KMS-11 (cell line): ENCODE results near the gene ZBTB20.

Experiments used
- H2AFZ ChIP-seq: fragments of 200-600 bp; sonication (generic); 2 replicates; pipeline ENCODE4 v1.6.1; 2016; ENCODE audit warnings: antibody characterized with exemption, mixed run types, low read depth
- H3K27ac ChIP-seq: fragments of 200-600 bp; sonication (generic); 2 replicates; pipeline ENCODE4 v1.6.1; 2016; ENCODE audit warnings: mild to moderate bottlenecking, mixed run types
- H3K27me3 ChIP-seq: fragments of 200-600 bp; sonication (generic); 2 replicates; pipeline ENCODE4 v1.6.1; 2017; ENCODE audit warnings: mild to moderate bottlenecking, low read depth, mixed run types, moderate library complexity; ENCODE audit not compliant: insufficient read depth
- H3K36me3 ChIP-seq: fragments of 200-600 bp; sonication (generic); 2 replicates; pipeline ENCODE4 v1.6.1; 2017; ENCODE audit warnings: mild to moderate bottlenecking, mixed run types; ENCODE audit not compliant: insufficient read depth
- H3K4me1 ChIP-seq: fragments of 200-600 bp; sonication (generic); 2 replicates; pipeline ENCODE4 v1.6.1; 2016; ENCODE audit warnings: mild to moderate bottlenecking, low read depth, mixed run types; ENCODE audit not compliant: poor library complexity, severe bottlenecking
- H3K4me2 ChIP-seq: fragments of 200-600 bp; sonication (generic); 2 replicates; pipeline ENCODE4 v1.7.0; 2016; ENCODE audit warnings: mild to moderate bottlenecking, mixed run types
- H3K4me3 ChIP-seq: fragments of 200-600 bp; sonication (generic); IDR thresholded peaks from 2 replicates; pipeline ENCODE4 v1.6.1; 2017; ENCODE audit warnings: low read depth, low read length, mixed read lengths; ENCODE audit not compliant: insufficient read depth
- H3K79me2 ChIP-seq: fragments of 200-600 bp; sonication (generic); 2 replicates; pipeline ENCODE4 v1.6.1; 2016; ENCODE audit warnings: low read depth, mixed run types; ENCODE audit not compliant: insufficient read depth
- H3K9ac ChIP-seq: fragments of 200-600 bp; sonication (generic); 2 replicates; pipeline ENCODE4 v1.6.1; 2016; ENCODE audit warnings: mild to moderate bottlenecking, mixed run types
- H4K20me1 ChIP-seq: fragments of 200-600 bp; sonication (generic); 2 replicates; pipeline ENCODE4 v1.6.1; 2016; ENCODE audit warnings: mild to moderate bottlenecking, mixed run types; ENCODE audit not compliant: insufficient read depth
- CTCF ChIP-seq: fragments of 200-600 bp; sonication (generic); conservative IDR thresholded peaks from 2 replicates; pipeline ENCODE4 v1.6.1; 2017; ENCODE audit warnings: low read depth, mild to moderate bottlenecking, antibody characterized with exemption, low read length, moderate library complexity, mixed read lengths

Gene ZBTB20

GRCh38 chr3:115038817-115039216 lies 108.3 kb downstream of the ZBTB20 start:
- no peak overlapping the region for H3K4me2 ChIP-seq
- no peak for TF ChIP-seq CTCF
- H3K9ac ChIP-seq = no peak overlapping the region

GRCh38 chr3:115022835-115023398 lies 124.2 kb downstream of the ZBTB20 start:
- Histone ChIP-seq H3K9ac (no peak overlapping the region), H3K27ac (no peak overlapping the region), H3K4me3 (no peak overlapping the region), H2AFZ (no peak overlapping the region), H3K4me1 (no peaks in the 10 kb centered on the region), H3K4me2 (no peak overlapping the region), H3K27me3 (no peaks in the 10 kb centered on the region), H3K79me2 (no peaks in the 10 kb centered on the region), H3K36me3 (no peaks in the 10 kb centered on the region), H4K20me1 (no peaks in the 10 kb centered on the region)
- no peak for TF ChIP-seq CTCF

More at GRCh38 chr3:115038817-115039216, 108.3 kb downstream of the ZBTB20 start:
- H3K27ac ChIP-seq = no peak overlapping the region
- H4K20me1 ChIP-seq = no peaks in the 10 kb centered on the region
- H3K79me2 ChIP-seq = no peaks in the 10 kb centered on the region
- H3K4me1 ChIP-seq = no peaks in the 10 kb centered on the region
- no peak overlapping the region for H3K4me3 ChIP-seq
- no peak overlapping the region for H2AFZ ChIP-seq
- no peaks in the 10 kb centered on the region for H3K36me3 ChIP-seq
- no peaks in the 10 kb centered on the region for H3K27me3 ChIP-seq

- Histone ChIP-seq H3K4me2 (no peak overlapping the region), H3K36me3 (no peaks in the 10 kb centered on the region), H3K4me1 (no peaks in the 10 kb centered on the region), H4K20me1 (no peaks in the 10 kb centered on the region), H3K9ac (no peak overlapping the region), H3K27me3 (no peaks in the 10 kb centered on the region), H3K4me3 (no peak overlapping the region), H3K79me2 (no peaks in the 10 kb centered on the region), H2AFZ (no peak overlapping the region), H3K27ac (no peak overlapping the region)
- TF ChIP-seq CTCF = no peak
Measured at GRCh38 chr3:115022199-115022598, 124.9 kb downstream of the ZBTB20 start.

- no peaks in the 10 kb centered on the region for H4K20me1 ChIP-seq
- no peak overlapping the region for H3K4me2 ChIP-seq
- H3K27me3 ChIP-seq = no peaks in the 10 kb centered on the region
- H3K4me1 ChIP-seq = no peaks in the 10 kb centered on the region
- no peak overlapping the region for H3K27ac ChIP-seq
- H2AFZ ChIP-seq = no peak overlapping the region
- TF ChIP-seq CTCF = no peak
- no peak overlapping the region for H3K9ac ChIP-seq
- H3K4me3 ChIP-seq = no peak overlapping the region
- H3K36me3 ChIP-seq = no peaks in the 10 kb centered on the region
- H3K79me2 ChIP-seq = no peaks in the 10 kb centered on the region
Measured at GRCh38 chr3:115021061-115021460, 126.0 kb downstream of the ZBTB20 start.
